WI38 (cell line): ENCODE results near the gene CDC25B.

Experiments
- H3K4me3 ChIP-seq: 2 replicates; pipeline ENCODE4 v1.5.1; 2011; ENCODE audit warnings: low read depth, mild to moderate bottlenecking, control low read depth, low read length
- TF ChIP-seq, protein P1 (sequence below): IDR thresholded peaks from 2 replicates; pipeline ENCODE4 v1.5.1; 2012; ENCODE audit warnings: low read depth, mild to moderate bottlenecking, control low read depth, low read length

The CDC25B gene

DNA sequence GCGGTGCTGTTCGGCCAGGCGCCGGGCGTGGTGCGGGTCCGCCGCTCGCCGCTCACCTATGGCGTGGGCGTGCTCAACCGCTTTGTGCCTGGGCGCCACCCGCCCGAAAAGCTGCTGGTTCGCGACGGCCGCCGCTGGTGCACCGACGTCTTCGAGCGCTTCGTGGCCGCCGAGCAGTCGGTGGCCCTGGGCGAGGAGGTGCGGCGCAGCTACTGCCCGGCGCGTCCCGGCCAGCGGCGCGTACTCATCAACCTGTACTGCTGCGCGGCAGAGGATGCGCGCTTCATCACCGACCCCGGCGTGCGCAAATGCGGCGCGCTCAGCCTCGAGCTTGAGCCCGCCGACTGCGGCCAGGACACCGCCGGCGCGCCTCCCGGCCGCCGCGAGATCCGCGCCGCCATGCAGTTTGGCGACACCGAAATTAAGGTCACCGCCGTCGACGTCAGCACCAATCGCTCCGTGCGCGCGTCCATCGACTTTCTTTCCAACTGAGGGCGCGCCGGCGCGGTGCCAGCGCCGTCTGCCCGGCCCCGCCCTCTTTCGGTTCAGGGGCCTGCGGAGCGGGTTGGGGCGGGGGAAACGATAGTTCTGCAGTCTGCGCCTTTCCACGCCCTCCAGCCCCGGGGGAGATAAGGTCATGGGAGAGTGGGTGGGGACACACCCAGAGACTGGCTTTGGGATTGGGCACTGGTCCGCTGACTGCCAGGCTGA lies 44.3 kb upstream of the CDC25B start:
- H3K4me3 ChIP-seq: no peak overlapping the region
- TF ChIP-seq, protein P1, sequence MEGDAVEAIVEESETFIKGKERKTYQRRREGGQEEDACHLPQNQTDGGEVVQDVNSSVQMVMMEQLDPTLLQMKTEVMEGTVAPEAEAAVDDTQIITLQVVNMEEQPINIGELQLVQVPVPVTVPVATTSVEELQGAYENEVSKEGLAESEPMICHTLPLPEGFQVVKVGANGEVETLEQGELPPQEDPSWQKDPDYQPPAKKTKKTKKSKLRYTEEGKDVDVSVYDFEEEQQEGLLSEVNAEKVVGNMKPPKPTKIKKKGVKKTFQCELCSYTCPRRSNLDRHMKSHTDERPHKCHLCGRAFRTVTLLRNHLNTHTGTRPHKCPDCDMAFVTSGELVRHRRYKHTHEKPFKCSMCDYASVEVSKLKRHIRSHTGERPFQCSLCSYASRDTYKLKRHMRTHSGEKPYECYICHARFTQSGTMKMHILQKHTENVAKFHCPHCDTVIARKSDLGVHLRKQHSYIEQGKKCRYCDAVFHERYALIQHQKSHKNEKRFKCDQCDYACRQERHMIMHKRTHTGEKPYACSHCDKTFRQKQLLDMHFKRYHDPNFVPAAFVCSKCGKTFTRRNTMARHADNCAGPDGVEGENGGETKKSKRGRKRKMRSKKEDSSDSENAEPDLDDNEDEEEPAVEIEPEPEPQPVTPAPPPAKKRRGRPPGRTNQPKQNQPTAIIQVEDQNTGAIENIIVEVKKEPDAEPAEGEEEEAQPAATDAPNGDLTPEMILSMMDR: no peak

DNA sequence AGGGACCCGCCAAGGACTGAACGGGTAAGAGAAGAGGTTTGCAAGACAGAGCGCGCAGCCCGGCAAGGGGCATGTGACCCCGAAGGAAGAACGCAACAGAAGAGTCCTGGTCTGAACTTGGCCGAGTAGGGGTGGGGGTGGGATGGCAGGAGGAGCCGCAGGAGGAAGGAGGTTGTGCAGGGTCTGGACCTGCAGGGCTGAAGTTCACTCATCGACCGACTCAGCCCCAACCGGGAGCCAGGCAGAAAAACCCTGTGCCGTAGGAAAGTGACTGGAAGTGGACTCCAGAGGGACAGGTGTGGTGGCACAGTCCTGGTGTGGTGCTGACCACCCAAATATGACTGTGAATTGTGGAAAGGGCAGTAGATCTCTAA lies 43.7 kb upstream of the CDC25B start:
- H3K4me3 ChIP-seq: no peak overlapping the region
- TF ChIP-seq, protein P1: no peak

DNA sequence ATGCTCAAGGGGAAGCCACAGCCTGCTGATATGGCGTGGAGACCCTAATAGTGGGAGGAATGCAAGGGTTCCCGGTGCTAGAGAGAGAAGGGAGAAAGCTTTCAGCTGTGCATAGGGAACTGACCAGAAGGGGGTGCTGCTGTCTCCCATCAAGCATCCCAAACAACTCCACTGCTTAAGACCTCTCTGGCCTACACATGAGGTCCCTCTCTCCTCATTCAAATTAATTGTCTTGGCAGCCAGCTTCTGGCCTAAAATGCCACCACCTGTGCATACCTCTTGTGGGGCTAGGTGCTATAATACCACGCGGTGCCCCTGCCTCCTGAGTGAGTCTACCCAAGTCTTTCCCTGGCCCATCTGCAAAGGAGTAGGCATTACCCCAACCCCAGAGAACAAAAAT lies 43.0 kb upstream of the CDC25B start:
- TF ChIP-seq, protein P1: peak; percentile 90
- no peak overlapping the region for H3K4me3 ChIP-seq

DNA sequence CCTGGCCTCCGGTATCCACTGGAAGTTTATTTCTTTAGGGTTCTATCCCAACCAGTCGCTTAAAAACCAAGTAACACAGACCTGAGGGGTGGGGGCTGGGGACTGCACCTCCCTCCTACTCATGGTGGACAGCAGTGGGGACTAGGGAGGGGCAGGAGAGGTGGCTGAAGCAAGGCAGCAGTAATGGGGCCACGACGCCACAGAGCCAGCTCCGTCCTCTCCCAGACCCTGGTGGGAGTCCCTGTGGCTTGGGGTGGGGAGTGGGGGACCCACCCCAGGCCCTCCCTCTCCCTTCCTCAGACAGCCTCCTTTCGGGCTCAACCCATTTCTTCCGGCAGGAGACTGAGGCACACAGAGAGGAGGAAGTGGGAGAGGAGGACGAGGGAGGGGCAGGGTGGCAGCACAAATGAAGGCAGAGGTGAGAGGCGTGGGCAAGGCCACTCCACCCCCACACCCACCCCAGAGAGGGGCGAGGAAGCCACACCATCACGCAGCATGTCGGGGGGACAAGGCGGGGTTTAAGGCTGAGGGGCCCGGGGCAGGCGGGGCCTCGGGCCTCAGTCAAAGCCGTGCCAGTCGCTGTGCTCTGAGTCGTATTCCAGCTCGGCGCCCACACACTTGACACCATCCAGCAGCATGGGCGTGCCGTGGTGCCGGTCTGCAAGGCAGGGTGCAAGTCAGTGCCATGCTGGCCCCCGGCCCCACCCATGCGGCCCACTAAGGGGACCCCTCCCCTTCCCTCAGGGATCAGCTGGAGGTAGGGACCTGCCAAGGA lies 42.4 kb upstream of the CDC25B start:
- TF ChIP-seq, protein P1: no peak
- H3K4me3 ChIP-seq: no peak overlapping the region

DNA sequence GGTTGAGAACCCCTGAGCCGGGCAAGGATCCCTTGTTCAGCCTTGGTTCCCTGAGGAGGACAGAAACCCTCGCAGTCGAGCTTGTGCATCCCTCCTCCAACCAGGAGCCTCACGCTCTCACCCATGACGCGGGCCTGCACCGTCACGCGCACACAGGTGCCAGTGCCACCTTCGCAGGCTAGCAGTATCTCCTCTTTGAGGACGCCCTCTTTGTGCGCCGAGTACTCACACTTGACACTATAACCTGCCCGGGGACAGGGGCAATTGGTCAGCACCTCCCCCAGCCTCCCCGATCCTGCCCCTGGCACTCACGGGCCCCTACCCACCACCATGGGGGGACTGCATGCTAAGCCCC lies 41.9 kb upstream of the CDC25B start:
- no peak overlapping the region for H3K4me3 ChIP-seq
- TF ChIP-seq, protein P1: no peak

DNA sequence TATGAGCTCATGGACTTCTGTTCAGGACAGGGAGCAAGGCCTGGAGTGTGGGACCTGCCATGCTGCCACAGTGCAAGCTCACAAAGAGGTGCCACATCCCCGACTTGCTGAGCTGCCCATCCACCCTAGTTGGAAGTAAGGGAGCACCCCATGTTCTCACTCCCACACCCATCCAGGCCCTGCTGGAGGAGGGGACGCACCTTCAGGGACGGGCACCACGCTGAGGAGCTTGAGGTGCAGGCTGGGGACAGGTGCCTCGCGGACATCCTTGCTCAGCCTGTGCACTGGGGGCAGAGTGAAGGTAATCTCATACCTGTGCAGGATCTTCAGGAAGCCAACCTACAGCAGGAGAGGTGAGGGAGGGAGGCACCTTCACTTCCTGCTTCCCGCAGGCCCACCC lies 40.8 kb upstream of the CDC25B start:
- H3K4me3 ChIP-seq: no peak overlapping the region
- TF ChIP-seq, protein P1: no peak

DNA sequence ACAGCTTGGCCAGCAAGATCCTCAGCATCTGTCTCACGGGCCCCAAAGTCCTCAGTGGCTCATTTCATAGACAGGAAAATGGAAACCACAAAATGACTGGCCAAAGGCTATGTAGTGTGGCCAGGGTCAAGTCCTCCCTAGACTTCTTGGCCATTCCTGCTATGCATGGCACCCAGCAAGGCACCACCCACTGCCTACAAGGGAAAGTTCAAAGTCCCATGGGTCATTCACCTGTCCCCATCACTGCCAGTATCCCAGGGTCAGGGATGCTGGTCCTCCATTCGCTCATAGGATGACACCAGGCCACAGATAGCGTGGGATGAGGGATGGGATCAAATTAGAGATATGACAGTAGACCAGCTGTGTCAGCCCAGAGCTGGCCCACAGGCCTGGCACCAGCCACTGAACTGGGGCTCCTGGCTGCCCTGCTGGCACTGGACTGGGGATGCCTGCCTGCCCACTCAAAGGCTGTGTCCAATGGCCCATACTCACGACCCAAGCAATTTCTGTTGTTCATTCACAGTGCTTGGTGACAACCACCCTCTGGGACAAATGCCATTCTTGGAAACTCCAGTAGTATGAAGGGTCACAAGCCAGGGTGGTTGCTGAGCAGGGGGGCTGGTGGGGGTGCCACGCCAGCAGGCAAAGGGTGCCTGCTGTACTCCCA lies 40.2 kb upstream of the CDC25B start:
- no peak overlapping the region for H3K4me3 ChIP-seq
- TF ChIP-seq, protein P1: no peak
